ENCODE measurements around the gene CYP11A1. TPM values are rescaled to one million over a fixed set of nuclear protein-coding genes. Genes with fewer than 3 reads are reported as not detected.

The CYP11A1 gene
- total and polyA plus RNA-seq, 10 of the 15 experiments (the other 5 are each of a cell fraction or from before 2014, with no cell fraction given), result 0.11 to 1.2 (median 0.23) TPM; not detected in 5

DNA sequence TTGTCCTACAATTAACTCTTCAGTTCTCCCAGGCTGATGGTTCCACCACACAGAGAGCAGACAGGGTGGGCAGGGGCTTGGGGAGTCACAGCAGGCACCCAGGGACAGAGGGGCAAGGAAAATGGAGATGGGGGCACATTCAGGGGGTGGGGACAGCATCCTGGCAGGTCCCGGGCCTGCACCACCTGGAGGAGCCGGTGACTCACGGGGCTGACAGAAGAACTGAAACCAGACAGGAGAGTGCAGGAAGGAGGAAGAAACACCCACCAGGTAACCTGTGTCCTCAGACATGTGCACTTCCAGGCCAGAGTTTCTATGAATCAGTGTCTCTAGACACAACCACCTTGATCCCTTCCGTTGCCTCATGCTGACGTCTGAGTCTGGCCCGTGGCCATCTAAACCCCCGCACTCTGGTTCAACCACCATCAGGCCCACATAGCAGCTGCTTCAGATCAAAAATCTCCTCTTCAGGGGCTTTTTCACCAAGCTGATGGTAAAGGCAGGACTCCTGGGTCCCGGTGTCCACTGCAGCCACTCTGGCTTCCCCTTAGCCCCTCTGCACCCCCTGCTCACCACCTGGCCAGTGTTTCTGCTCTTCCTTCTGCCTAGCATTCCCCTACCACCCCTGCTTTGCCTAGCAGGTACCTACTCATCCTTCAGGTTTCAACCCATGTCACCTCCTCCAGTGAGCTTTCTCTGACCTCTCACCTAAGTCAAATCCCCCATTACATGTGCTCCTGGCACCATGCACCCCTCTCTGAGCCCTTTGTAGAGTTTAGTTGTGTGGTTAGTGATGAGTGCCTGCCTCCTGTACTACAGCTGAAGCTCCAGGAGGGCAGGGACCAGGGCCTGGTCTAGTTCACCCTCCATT is 16.5 kb upstream of the CYP11A1 start (continued):
- peak; percentile 47 for TF ChIP-seq CUX1 (IDR thresholded peaks at IDR 0.05; ENCODE audit: insufficient replicate concordance, low read depth, low read length)
- peak; percentile 95 for TF ChIP-seq NBN (IDR thresholded peaks at IDR 0.05)
- no peak for TF ChIP-seq CREB1 (IDR thresholded peaks at IDR 0.05; ENCODE audit: low read depth)
- TF ChIP-seq IKZF2 (IDR thresholded peaks at IDR 0.05), result peak; percentile 96
- no peak; the same call in 1 of the 2 replicates for TF ChIP-seq ZNF384 (IDR thresholded peaks at IDR 0.05; ENCODE audit: borderline replicate concordance, low read depth, low read length)
- no peak for TF ChIP-seq MYC (IDR thresholded peaks at IDR 0.05; ENCODE audit: insufficient read depth, insufficient read length, insufficient replicate concordance, low read length, severe bottlenecking)
- TF ChIP-seq CBFB (IDR thresholded peaks at IDR 0.05; ENCODE audit: low read depth), result peak; percentile 77; the same call in 1 of the 2 replicates
- peak; percentile 94 for TF ChIP-seq ATF7 (IDR thresholded peaks at IDR 0.05; ENCODE audit: low read depth)
- TF ChIP-seq, protein P1, sequence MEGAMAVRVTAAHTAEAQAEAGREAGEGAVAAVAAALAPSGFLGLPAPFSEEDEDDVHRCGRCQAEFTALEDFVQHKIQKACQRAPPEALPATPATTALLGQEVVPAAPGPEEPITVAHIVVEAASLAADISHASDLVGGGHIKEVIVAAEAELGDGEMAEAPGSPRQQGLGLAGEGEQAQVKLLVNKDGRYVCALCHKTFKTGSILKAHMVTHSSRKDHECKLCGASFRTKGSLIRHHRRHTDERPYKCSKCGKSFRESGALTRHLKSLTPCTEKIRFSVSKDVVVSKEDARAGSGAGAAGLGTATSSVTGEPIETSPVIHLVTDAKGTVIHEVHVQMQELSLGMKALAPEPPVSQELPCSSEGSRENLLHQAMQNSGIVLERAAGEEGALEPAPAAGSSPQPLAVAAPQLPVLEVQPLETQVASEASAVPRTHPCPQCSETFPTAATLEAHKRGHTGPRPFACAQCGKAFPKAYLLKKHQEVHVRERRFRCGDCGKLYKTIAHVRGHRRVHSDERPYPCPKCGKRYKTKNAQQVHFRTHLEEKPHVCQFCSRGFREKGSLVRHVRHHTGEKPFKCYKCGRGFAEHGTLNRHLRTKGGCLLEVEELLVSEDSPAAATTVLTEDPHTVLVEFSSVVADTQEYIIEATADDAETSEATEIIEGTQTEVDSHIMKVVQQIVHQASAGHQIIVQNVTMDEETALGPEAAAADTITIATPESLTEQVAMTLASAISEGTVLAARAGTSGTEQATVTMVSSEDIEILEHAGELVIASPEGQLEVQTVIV (IDR thresholded peaks at IDR 0.05; ENCODE audit: borderline replicate concordance, partially characterized antibody), result no peak
- no peak for TF ChIP-seq SREBF2 (IDR thresholded peaks at IDR 0.05; ENCODE audit: low read length)
- TF ChIP-seq, protein P2, sequence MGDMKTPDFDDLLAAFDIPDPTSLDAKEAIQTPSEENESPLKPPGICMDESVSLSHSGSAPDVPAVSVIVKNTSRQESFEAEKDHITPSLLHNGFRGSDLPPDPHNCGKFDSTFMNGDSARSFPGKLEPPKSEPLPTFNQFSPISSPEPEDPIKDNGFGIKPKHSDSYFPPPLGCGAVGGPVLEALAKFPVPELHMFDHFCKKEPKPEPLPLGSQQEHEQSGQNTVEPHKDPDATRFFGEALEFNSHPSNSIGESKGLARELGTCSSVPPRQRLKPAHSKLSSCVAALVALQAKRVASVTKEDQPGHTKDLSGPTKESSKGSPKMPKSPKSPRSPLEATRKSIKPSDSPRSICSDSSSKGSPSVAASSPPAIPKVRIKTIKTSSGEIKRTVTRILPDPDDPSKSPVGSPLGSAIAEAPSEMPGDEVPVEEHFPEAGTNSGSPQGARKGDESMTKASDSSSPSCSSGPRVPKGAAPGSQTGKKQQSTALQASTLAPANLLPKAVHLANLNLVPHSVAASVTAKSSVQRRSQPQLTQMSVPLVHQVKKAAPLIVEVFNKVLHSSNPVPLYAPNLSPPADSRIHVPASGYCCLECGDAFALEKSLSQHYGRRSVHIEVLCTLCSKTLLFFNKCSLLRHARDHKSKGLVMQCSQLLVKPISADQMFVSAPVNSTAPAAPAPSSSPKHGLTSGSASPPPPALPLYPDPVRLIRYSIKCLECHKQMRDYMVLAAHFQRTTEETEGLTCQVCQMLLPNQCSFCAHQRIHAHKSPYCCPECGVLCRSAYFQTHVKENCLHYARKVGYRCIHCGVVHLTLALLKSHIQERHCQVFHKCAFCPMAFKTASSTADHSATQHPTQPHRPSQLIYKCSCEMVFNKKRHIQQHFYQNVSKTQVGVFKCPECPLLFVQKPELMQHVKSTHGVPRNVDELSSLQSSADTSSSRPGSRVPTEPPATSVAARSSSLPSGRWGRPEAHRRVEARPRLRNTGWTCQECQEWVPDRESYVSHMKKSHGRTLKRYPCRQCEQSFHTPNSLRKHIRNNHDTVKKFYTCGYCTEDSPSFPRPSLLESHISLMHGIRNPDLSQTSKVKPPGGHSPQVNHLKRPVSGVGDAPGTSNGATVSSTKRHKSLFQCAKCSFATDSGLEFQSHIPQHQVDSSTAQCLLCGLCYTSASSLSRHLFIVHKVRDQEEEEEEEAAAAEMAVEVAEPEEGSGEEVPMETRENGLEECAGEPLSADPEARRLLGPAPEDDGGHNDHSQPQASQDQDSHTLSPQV (IDR thresholded peaks at IDR 0.05), result 0 out of 2 replicates have a peak, but pooled peaks have one; percentile 44
- TF ChIP-seq, protein P3, sequence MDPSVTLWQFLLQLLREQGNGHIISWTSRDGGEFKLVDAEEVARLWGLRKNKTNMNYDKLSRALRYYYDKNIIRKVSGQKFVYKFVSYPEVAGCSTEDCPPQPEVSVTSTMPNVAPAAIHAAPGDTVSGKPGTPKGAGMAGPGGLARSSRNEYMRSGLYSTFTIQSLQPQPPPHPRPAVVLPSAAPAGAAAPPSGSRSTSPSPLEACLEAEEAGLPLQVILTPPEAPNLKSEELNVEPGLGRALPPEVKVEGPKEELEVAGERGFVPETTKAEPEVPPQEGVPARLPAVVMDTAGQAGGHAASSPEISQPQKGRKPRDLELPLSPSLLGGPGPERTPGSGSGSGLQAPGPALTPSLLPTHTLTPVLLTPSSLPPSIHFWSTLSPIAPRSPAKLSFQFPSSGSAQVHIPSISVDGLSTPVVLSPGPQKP (IDR thresholded peaks at IDR 0.05; ENCODE audit: low read depth, low read length), result no peak
- peak; percentile 96 for TF ChIP-seq EED (IDR thresholded peaks at IDR 0.05; ENCODE audit: low read depth)
- no peak for TF ChIP-seq ASH2L (IDR thresholded peaks at IDR 0.05; ENCODE audit: borderline replicate concordance, low read depth)
